ENCODE data around the gene SLC39A1.
A peak's percentile ranks its signal among the peaks of the same experiment; 100 is the strongest.
"Not testable (repeated sequence)": the region's sequence is repeated elsewhere in the genome, so short reads cannot be mapped to it uniquely, and the experiment has no call there.

SLC39A1 gene, protein sequence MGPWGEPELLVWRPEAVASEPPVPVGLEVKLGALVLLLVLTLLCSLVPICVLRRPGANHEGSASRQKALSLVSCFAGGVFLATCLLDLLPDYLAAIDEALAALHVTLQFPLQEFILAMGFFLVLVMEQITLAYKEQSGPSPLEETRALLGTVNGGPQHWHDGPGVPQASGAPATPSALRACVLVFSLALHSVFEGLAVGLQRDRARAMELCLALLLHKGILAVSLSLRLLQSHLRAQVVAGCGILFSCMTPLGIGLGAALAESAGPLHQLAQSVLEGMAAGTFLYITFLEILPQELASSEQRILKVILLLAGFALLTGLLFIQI

DNA sequence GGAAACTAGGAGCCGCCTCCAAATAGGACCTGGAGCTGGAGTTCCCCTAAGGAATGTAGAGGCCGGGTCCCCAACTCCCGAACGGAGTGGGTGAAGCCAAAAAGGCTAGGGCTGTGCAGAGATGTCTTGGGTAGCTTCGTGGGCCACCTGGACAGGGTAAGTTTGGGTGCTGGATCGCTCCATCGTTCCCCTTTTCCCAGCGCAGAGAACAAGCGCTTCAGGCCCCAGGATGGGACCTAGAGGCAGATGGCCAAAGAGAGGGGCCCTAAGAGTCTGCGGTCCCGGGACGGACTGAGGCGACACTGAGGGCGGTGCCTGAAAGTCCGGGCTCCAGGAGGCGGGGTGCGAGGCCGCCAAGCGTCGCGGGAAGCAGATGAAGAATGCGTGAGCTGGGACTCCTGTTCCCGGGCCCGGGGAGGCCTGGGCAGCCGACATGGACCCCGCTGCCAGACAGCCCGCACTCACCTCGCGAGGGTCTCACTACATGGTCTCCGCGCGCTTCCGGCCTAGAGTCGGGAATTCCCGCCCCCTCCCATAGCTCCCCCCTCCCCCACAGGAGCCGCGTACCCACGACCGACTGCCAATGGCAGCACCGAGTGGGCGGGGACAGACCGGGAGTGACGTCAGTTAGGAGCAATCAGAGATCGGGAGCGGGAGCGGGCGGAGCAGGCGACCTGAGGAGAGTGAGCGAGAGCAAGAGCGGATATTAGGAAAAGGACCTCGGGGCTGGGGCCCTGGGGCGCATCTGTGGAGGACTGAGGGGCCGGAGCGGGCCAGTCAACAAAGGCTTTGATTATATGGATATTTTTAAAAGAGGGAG lies at the start of gene SLC39A1:
SLC39A1 (minus strand) TSS at position 508 of the 820 bp plus-strand sequence. CDS start 822 bp downstream, outside the sequence.
- peak; percentile 87 for DNase-seq

GRCh38 chr1:154012543-154012942 lies 49.2 kb upstream of the SLC39A1 start:
- DNase-seq: not testable (repeated sequence)

- DNase-seq: no peak
Measured at GRCh38 chr1:154012129-154012528, 48.8 kb upstream of the SLC39A1 start.

DNA sequence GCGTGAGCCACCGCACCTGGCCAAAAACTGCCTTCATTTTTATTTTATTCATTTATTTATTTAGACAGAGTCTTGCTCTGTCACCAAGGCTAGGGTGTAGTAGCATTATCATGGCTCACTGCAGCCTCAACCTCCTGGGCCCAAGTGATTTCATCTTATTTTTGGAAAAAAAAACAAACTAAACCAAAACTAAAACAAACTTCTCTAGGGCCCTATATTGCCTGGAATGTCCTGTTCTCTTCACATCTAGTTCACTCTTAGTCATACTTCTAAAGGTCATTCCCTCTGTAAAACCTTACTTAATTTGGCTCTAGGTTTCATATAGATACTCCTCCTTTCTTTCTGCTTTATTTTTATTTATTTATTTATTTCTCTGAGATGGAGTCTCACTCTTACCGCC lies 42.8 kb upstream of the SLC39A1 start:
- DNase-seq: no peak

- no peak for DNase-seq
Measured at GRCh38 chr1:154000420-154000819, 37.1 kb upstream of the SLC39A1 start.

DNA sequence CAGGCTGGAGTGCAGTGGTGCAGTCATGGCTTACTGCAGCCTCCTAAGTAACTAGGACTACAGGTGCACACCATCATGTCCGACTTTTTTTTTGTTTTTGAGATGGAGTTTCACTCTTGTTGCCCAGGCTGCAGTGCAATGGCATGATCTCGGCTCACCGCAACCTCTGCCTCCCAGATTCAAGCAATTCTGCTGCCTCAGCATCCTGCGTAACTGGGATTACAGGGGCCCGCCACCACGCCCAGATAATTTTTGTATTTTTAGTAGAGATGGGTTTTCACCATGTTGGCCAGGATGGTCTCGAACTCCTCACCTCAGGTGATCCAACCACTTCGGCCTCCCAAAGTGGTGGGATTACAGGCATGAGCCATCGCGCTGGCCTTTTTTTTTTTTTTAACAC lies 33.5 kb upstream of the SLC39A1 start:
- DNase-seq: not testable (repeated sequence)

DNA sequence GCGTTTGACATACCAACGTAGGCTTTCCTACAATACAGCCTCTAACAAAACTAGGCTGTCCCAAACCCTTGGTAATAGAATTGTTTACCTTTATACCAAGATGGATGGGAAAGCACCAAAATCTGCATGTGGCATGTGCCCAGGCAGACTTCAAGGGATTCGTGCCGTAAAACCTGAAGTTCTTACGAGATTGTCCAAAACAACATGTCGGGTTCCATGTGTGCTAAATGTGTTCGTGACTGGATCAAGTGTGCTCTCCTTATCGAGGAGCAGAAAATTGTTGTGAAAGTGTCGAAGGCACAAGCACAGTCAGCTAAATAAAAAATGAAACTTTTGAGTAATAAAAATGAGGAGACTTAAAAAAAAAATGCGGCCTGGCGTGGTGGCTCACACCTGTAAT lies 32.3 kb upstream of the SLC39A1 start:
- no peak for DNase-seq

GRCh38 chr1:153995202-153995601 lies 31.9 kb upstream of the SLC39A1 start:
- DNase-seq: no peak

DNA sequence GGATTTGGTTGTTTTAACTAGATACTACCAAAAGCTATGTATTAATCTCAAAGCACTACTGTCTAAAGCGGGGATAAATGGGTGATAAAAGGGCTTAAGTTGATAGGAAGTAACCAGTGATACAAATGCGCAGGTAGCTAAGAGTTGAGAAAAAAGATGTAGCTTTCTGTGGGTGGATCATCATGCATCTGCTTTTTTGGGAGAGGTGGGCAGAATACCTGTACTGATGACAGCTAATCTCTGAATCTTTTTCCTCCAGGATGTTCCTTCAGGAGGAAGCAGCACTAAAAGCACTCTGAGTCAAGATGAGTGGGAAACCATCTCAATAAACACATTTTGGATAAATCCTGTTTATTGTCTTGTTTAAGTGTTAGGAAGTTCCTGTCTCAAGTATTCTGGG lies 28.5 kb upstream of the SLC39A1 start:
- DNase-seq: no peak

DNA sequence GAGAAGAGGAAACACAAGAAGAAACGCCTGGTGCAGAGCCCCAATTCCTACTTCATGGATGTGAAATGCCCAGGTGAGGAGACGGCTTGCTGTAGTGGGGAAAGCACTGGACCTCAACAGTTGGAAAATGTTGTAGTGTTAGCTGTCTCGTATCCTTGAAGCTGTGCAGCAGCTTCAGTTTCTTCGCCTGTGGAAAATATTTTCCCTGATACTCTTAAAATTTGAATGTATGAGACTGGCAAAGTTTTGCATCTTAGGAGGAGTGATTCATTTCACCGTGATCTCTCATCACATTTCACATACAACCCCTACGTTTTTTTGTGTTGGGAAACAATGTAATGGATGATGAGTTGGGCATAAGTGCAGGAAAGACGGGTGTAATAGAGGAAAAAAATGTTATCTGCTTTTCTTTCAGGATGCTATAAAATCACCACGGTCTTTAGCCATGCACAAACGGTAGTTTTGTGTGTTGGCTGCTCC lies 27.9 kb upstream of the SLC39A1 start:
- no peak for DNase-seq

GRCh38 chr1:153990468-153991150 lies 27.3 kb upstream of the SLC39A1 start, which contains the start of gene RPS27:
Gene RPS27, plus strand, starts transcription at chr1:153990762. Its CDS starts 35 bp downstream, at chr1:153990797.
- peak; percentile 64 for DNase-seq

DNA sequence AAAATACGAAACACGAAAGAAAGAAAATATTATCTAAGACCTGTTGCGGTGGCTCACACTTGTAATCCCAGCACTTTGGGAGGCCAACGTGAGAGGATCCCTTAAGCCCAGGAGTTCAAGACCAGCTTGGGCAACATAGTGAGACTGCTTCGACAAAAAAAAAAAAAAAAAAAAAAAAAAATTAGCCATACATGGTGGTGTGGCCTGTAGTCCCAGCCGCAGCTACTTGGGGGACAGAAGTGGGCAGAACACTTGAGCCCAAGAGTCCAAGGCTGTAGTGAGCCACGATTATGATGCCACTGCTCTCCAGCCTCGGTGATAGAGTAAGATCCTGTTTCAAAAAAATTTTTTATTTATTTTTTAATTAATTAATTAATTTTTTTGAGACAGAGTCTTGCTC lies 24.3 kb upstream of the SLC39A1 start:
- DNase-seq: no peak

DNA sequence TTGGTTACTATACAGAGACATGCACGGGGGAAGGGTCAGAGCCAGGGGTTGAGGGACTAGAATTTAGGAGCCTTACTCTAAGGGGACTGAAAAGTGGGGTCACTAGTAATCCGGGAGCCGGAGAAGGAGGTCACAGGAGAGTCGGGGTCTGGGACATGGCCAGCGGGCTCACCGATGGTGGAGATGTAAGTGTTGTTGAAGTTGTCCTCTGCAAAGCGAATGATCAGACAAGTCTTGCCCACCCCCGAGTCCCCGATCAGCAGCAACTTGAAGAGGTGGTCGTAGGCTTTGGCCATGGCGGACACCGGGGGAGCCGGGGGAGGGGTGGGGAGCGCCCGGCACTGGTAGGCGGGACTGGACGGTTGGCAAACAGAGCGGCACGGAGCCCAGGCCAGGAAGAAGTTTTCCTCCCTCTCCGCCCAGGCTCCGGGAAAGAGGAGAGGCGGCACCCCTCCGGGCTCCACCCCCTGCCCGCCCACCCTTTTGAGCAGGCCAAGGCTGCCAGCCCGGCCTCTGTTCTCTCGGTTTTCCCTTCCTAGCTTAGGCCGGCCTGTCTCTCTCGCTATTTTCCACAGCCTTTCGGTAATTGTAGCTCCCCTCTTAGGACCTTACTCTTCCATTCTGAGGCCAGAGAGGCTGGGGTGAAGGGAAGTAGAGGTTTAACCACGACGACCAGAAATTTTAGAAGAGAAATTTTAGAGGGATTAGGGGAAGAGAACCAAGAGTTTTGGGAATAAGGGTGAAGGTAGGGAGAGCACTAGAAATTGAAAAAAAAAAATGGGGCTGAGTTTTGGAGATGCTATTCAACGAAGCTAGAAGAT lies 22.8 kb upstream of the SLC39A1 start, which contains the start of gene RAB13:
RAB13 (minus strand) TSS at position 399 of the 821 bp plus-strand sequence; CDS start at position 296, 103 bp downstream.
- peak; percentile 63 for DNase-seq

- no peak for DNase-seq
Measured at GRCh38 chr1:153985341-153985912, 22.1 kb upstream of the SLC39A1 start.

DNA sequence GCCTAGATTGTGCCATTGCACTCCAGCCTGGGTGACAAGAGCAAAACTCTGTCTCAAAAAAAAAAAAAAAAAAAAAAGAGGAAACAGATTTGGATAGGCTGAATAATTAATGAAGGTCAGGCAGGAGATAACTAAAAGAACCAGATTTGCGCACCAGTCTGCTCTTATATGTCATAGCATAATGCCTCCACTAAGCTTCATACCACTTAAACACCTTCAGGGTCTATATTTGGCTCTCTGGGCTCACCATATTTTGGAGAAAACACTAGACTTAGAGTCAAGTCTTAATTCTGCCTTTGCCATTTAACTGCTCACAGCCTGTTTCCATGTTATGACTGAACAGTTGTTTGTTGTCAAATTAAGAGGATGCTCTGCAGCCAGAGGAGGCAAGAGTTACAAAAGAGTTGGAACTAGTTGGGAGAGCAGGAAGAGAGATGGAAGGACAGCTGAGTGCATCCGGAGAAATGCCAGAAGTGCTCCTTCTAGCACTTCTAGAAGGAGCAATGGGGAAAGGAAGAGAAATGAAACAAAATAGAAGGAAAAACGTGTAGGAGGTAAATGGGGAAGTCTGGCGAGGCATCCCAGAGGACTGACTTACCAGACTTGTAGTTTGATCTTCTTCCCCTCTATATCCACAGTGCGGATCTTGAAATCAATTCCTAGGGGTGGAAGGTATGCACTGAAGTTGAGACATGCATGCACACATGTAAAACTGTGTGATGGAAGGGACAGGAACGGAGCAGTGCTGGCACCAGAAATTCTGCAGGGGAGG lies 21.0 kb upstream of the SLC39A1 start:
- no peak for DNase-seq

GRCh38 chr1:153981735-153982134 lies 18.4 kb upstream of the SLC39A1 start:
- DNase-seq: not testable (repeated sequence)

GRCh38 chr1:153979091-153979490 lies 15.8 kb upstream of the SLC39A1 start:
- DNase-seq: not testable (repeated sequence)

- DNase-seq: no peak
Measured at GRCh38 chr1:153978274-153978909, 15.1 kb upstream of the SLC39A1 start.

GRCh38 chr1:153977250-153978240 lies 14.2 kb upstream of the SLC39A1 start, which contains the start of gene JTB:
Gene JTB, minus strand, starts transcription at chr1:153977674. Its CDS starts 422 bp downstream, at chr1:153977252.
- DNase-seq: no peak
